Astrocyte (in vitro differentiated cells and primary cell): Measurements from ENCODE around the gene SMIM12. TPM values are rescaled to one million over a fixed set of nuclear protein-coding genes. Genes with fewer than 3 reads are reported as not detected.

Experiments
- DNase-seq: peaks from one replicate; pipeline ENCODE4 v3.0.0-alpha.2; 2010; ENCODE audit warnings: low read depth
- FAIRE-seq: peaks from 2 replicates; lab custom pipeline; 2011; peaks lifted over from hg19 to GRCh38; lab: Jason Lieb, UNC
- H2AFZ ChIP-seq: 2 replicates; pipeline ENCODE4 v1.6.0; 2012; ENCODE audit warnings: low read depth, low read length, inconsistent platforms
- H3K27ac ChIP-seq: 2 replicates; pipeline ENCODE4 v1.5.1; 2011; ENCODE audit warnings: low read depth, low read length, inconsistent platforms
- H3K27me3 ChIP-seq: 2 replicates; pipeline ENCODE4 v1.6.0; 2011; ENCODE audit warnings: low read length, inconsistent platforms; ENCODE audit not compliant: insufficient read depth
- H3K36me3 ChIP-seq: 2 replicates; pipeline ENCODE4 v1.5.1; 2011; ENCODE audit warnings: low read length, inconsistent platforms; ENCODE audit not compliant: insufficient read depth
- H3K4me1 ChIP-seq: 2 replicates; pipeline ENCODE4 v1.5.1; 2011; ENCODE audit warnings: low read length, inconsistent platforms; ENCODE audit not compliant: insufficient read depth
- H3K4me2 ChIP-seq: 2 replicates; pipeline ENCODE4 v1.6.0; 2012; ENCODE audit warnings: low read length, inconsistent platforms
- H3K4me3 ChIP-seq: 2 replicates; pipeline ENCODE4 v1.5.1; 2011; ENCODE audit warnings: low read depth, mild to moderate bottlenecking, low read length, inconsistent platforms; ENCODE audit not compliant: insufficient read depth
- H3K79me2 ChIP-seq: 2 replicates; pipeline ENCODE4 v1.6.0; 2012; ENCODE audit warnings: mild to moderate bottlenecking, low read length, inconsistent platforms; ENCODE audit not compliant: insufficient read depth
- H3K9ac ChIP-seq: 2 replicates; pipeline ENCODE4 v1.6.0; 2012; ENCODE audit warnings: mild to moderate bottlenecking, low read length, inconsistent platforms
- H3K9me3 ChIP-seq: 2 replicates; pipeline ENCODE4 v1.5.1; 2012; ENCODE audit warnings: low read depth, mild to moderate bottlenecking, low read length, inconsistent platforms; ENCODE audit not compliant: insufficient read depth
- H4K20me1 ChIP-seq: 2 replicates; pipeline ENCODE4 v1.6.0; 2012; ENCODE audit warnings: low read length, inconsistent platforms; ENCODE audit not compliant: insufficient read depth
- H3K27ac Mint-ChIP-seq: one replicate; pipeline ENCODE4 v1.8.0; 2021; ENCODE audit warnings: mild to moderate bottlenecking, mixed read lengths; ENCODE audit not compliant: unreplicated experiment
- H3K27me3 Mint-ChIP-seq: one replicate; pipeline ENCODE4 v1.8.0; 2021; ENCODE audit warnings: low read depth, mixed read lengths; ENCODE audit not compliant: unreplicated experiment
- H3K36me3 Mint-ChIP-seq: one replicate; pipeline ENCODE4 v1.8.0; 2021; ENCODE audit warnings: low read depth, mixed read lengths; ENCODE audit not compliant: unreplicated experiment
- H3K4me1 Mint-ChIP-seq: one replicate; pipeline ENCODE4 v1.8.0; 2021; ENCODE audit warnings: low read depth, mixed read lengths; ENCODE audit not compliant: unreplicated experiment
- H3K4me3 Mint-ChIP-seq: one replicate; pipeline ENCODE4 v1.8.0; 2021; ENCODE audit warnings: mild to moderate bottlenecking, moderate library complexity, mixed read lengths; ENCODE audit not compliant: unreplicated experiment
- H3K9me3 Mint-ChIP-seq: one replicate; pipeline ENCODE4 v1.8.0; 2021; ENCODE audit warnings: mild to moderate bottlenecking, mixed read lengths; ENCODE audit not compliant: unreplicated experiment
- EZH2 ChIP-seq: IDR thresholded peaks from 2 replicates; pipeline ENCODE4 v1.6.1; 2012; ENCODE audit warnings: mild to moderate bottlenecking, low read length, inconsistent platforms; ENCODE audit not compliant: insufficient read depth
- total RNA-seq: library from RNA; stranded (reverse); gene quantifications from 2 replicates; pipeline ENCODE4 v1.2.1, GENCODE V29; 2021
- TF ChIP-seq, protein P1 (sequence below): IDR thresholded peaks from 2 replicates; pipeline ENCODE4 v1.5.1; 2011; ENCODE audit warnings: low read depth, mild to moderate bottlenecking, inconsistent platforms, low read length, moderate library complexity; ENCODE audit not compliant: insufficient read depth

The SMIM12 gene
- total RNA-seq, 1 donor from 2014 or later: 43.6 TPM

DNA sequence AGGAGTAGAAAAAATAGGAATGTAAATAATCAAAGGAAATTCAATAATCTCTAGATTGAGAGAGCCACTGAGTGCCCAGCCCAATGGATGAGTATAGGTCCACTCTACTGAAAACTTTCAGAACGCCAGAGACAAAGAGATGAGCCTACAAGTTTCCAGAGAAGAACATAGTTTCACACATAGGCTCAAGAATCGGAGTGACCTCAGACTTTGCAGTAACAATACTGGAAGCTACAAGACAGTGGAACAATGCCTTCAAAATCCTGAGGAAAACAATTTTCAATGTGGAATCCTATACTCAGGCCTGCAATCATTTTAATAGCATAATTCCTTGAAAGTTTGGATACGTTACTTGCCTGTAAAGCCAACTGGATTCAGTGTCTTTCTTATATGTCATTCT is 55.8 kb downstream of the SMIM12 start:
- H3K4me3 Mint-ChIP-seq: no peak overlapping the region
- FAIRE-seq: no peak

More for the DNA sequence above, 55.8 kb downstream of the SMIM12 start:
- Histone ChIP-seq H3K9me3 (no peaks in the 10 kb centered on the region), H3K27ac (no peak overlapping the region), H4K20me1 (no peaks in the 10 kb centered on the region), H3K4me1 (no peaks in the 10 kb centered on the region), H3K36me3 (no peaks in the 10 kb centered on the region), H3K79me2 (no peaks in the 10 kb centered on the region), H2AFZ (no peak overlapping the region), H3K9ac (no peak overlapping the region), H3K27me3 (no peaks in the 10 kb centered on the region), H3K4me2 (no peak overlapping the region), H3K4me3 (no peak overlapping the region)
- TF ChIP-seq, protein P1, sequence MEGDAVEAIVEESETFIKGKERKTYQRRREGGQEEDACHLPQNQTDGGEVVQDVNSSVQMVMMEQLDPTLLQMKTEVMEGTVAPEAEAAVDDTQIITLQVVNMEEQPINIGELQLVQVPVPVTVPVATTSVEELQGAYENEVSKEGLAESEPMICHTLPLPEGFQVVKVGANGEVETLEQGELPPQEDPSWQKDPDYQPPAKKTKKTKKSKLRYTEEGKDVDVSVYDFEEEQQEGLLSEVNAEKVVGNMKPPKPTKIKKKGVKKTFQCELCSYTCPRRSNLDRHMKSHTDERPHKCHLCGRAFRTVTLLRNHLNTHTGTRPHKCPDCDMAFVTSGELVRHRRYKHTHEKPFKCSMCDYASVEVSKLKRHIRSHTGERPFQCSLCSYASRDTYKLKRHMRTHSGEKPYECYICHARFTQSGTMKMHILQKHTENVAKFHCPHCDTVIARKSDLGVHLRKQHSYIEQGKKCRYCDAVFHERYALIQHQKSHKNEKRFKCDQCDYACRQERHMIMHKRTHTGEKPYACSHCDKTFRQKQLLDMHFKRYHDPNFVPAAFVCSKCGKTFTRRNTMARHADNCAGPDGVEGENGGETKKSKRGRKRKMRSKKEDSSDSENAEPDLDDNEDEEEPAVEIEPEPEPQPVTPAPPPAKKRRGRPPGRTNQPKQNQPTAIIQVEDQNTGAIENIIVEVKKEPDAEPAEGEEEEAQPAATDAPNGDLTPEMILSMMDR: no peak
- TF ChIP-seq EZH2: no peak
- H3K27me3 Mint-ChIP-seq: peaks cover 7% of the 10 kb centered on the region
- no peak for DNase-seq
- H3K36me3 Mint-ChIP-seq: peaks cover 6% of the 10 kb centered on the region
- no peak overlapping the region for H3K27ac Mint-ChIP-seq
- H3K4me1 Mint-ChIP-seq: peaks cover 10% of the 10 kb centered on the region
- H3K9me3 Mint-ChIP-seq: peaks cover 5% of the 10 kb centered on the region

Other genes with a start within 250 kb of the SMIM12 start
- gene GJB5, start 104.7 kb downstream of the SMIM12 start, total RNA-seq: not detected in 2 replicates
- gene GJB4, start 100.0 kb downstream of the SMIM12 start, total RNA-seq: not detected in 2 replicates
- gene GJB3, start 78.5 kb downstream of the SMIM12 start, total RNA-seq: 0.32 TPM in 1 of 2 replicates, not detected in the other
- gene GJA4, start 66.8 kb downstream of the SMIM12 start, total RNA-seq: not detected in 2 replicates
- gene DLGAP3, start 69.9 kb upstream of the SMIM12 start, total RNA-seq: 1.6 and 2.7 TPM in 2 replicates
- gene TMEM35B, start 125.6 kb upstream of the SMIM12 start, total RNA-seq: 15.6 and 17.0 TPM in 2 replicates
- gene ZMYM6, start 172.2 kb upstream of the SMIM12 start, total RNA-seq: 18.5 and 20.5 TPM in 2 replicates
- 15.1 and 17.1 TPM in 2 replicates for gene ZMYM1, start 219.6 kb upstream of the SMIM12 start, total RNA-seq